HepG2 (cell line): ENCODE data around the gene MYO1G. TPM values are rescaled to one million over a fixed set of nuclear protein-coding genes. Genes with fewer than 3 reads are reported as not detected.

ENCODE experiments used
- BORCS8-MEF2B ChIP-seq: sonication (generic); formaldehyde crosslinking; IDR thresholded peaks from 2 replicates; pipeline ENCODE4 v1.8.0; 2022; ENCODE audit warnings: mild to moderate bottlenecking, missing genetic modification reagents
- EZH2 ChIP-seq: conservative IDR thresholded peaks from 2 replicates; pipeline ENCODE4 v1.6.1; 2012; ENCODE audit warnings: mild to moderate bottlenecking, low read depth, low read length, moderate library complexity
- FOXA3 ChIP-seq: IDR thresholded peaks from 2 replicates; pipeline ENCODE4 v1.6.1; 2016; ENCODE audit warnings: missing genetic modification reagents, missing compliant biosample characterization
- FOXK1 ChIP-seq: sonication (generic); formaldehyde crosslinking; IDR thresholded peaks from 2 replicates; pipeline ENCODE4 v1.4.0; 2020; ENCODE audit warnings: low read depth, missing genetic modification reagents, borderline replicate concordance
- FOXM1 ChIP-seq: sonication (generic); formaldehyde crosslinking; IDR thresholded peaks from 2 replicates; pipeline ENCODE4 v1.5.0; 2020; ENCODE audit warnings: missing genetic modification reagents
- HNRNPUL1 ChIP-seq: fragments of 200-400 bp; formaldehyde crosslinking; IDR thresholded peaks from 2 replicates; pipeline ENCODE4 v1.6.1; 2017; ENCODE audit warnings: low read depth, mild to moderate bottlenecking, low read length, moderate library complexity
- HOXA5 ChIP-seq: sonication (generic); formaldehyde crosslinking; IDR thresholded peaks from 2 replicates; pipeline ENCODE4 v1.4.0; 2020; ENCODE audit warnings: missing genetic modification reagents
- IRF2 ChIP-seq: IDR thresholded peaks from 2 replicates; pipeline ENCODE4 v1.6.1; 2018; ENCODE audit warnings: missing genetic modification reagents, missing compliant biosample characterization
- JUNB ChIP-seq: sonication (generic); formaldehyde crosslinking; IDR thresholded peaks from 2 replicates; pipeline ENCODE4 v1.8.0; 2022; ENCODE audit warnings: missing genetic modification reagents, mild to moderate bottlenecking, borderline replicate concordance
- MAZ ChIP-seq, 2 experiments: sonication (generic) in 1 of 2; formaldehyde crosslinking in 1 of 2; IDR thresholded peaks; 2 replicates each; pipeline versions ENCODE4 v1.5.0 to v1.6.1; 2012 to 2020; ENCODE audit warnings: low read depth in 2 of 2, mild to moderate bottlenecking in 2 of 2, borderline replicate concordance in 1 of 2, improper control_type of control experiment in 1 of 2, low read length in 1 of 2, missing genetic modification reagents in 1 of 2, moderate library complexity in 1 of 2
- MIXL1 ChIP-seq: IDR thresholded peaks from 2 replicates; pipeline ENCODE4 v1.6.1; 2016
- MXD3 ChIP-seq: IDR thresholded peaks from 2 replicates; pipeline ENCODE4 v1.6.1; 2016; ENCODE audit warnings: mild to moderate bottlenecking, missing biosample characterization, missing genetic modification reagents
- MXI1 ChIP-seq: IDR thresholded peaks from 3 replicates; pipeline ENCODE4 v1.6.1; 2012; ENCODE audit warnings: low read depth, low read length, inconsistent platforms, borderline replicate concordance
- PLRG1 ChIP-seq: fragments of 450-650 bp; conservative IDR thresholded peaks from 2 replicates; pipeline ENCODE4 v1.6.1; 2016
- POLR2AphosphoS2 ChIP-seq: IDR thresholded peaks from 2 replicates; pipeline ENCODE4 v1.6.1; 2011; ENCODE audit warnings: low read depth, low read length, improper control_type of control experiment
- PRMT3 ChIP-seq: sonication (generic); formaldehyde crosslinking; IDR thresholded peaks from 2 replicates; pipeline ENCODE4 v1.8.1; 2022; ENCODE audit warnings: low read depth, mild to moderate bottlenecking, moderate library complexity, missing genetic modification reagents, borderline replicate concordance
- RFX5 ChIP-seq: IDR thresholded peaks from 2 replicates; pipeline ENCODE4 v1.6.1; 2011; ENCODE audit warnings: low read depth, low read length, improper control_type of control experiment
- TOE1 ChIP-seq: sonication (generic); formaldehyde crosslinking; IDR thresholded peaks from 2 replicates; pipeline ENCODE4 v1.4.0; 2020; ENCODE audit warnings: mild to moderate bottlenecking, missing genetic modification reagents
- XRCC5 ChIP-seq: fragments of 200-400 bp; formaldehyde crosslinking; optimal IDR thresholded peaks from 2 replicates; pipeline ENCODE3; 2017; ENCODE audit warnings: mild to moderate bottlenecking, low read length
- ZBTB42 ChIP-seq: sonication (generic); formaldehyde crosslinking; IDR thresholded peaks from 2 replicates; pipeline ENCODE4 v1.5.0; 2020; ENCODE audit warnings: mild to moderate bottlenecking, missing genetic modification reagents
- ZC3H4 ChIP-seq: sonication (generic); formaldehyde crosslinking; IDR thresholded peaks from 2 replicates; pipeline ENCODE4 v1.4.0; 2020; ENCODE audit warnings: missing genetic modification reagents, borderline replicate concordance
- ZFP36L1 ChIP-seq: sonication (generic); formaldehyde crosslinking; IDR thresholded peaks from 2 replicates; pipeline ENCODE4 v1.8.0; 2022; ENCODE audit warnings: mild to moderate bottlenecking, missing genetic modification reagents, moderate library complexity
- ZNF121 ChIP-seq: sonication (generic); formaldehyde crosslinking; IDR thresholded peaks from 2 replicates; pipeline ENCODE4 v1.5.0; 2020; ENCODE audit warnings: mild to moderate bottlenecking, missing genetic modification reagents
- ZNF207 ChIP-seq: fragments of 450-650 bp; IDR thresholded peaks from 2 replicates; pipeline ENCODE4 v1.6.1; 2016; ENCODE audit warnings: antibody characterized with exemption, borderline replicate concordance
- ZNF253 ChIP-seq: sonication (generic); formaldehyde crosslinking; IDR thresholded peaks from 2 replicates; pipeline ENCODE4 v1.8.0; 2022; ENCODE audit warnings: mild to moderate bottlenecking, missing genetic modification reagents, borderline replicate concordance
- ZNF598 ChIP-seq: sonication (generic); formaldehyde crosslinking; IDR thresholded peaks from 2 replicates; pipeline ENCODE4 v1.5.1; 2020; ENCODE audit warnings: mild to moderate bottlenecking, missing genetic modification reagents, borderline replicate concordance
- ZNF713 ChIP-seq: sonication (generic); formaldehyde crosslinking; IDR thresholded peaks from 2 replicates; pipeline ENCODE4 v1.4.0; 2020; ENCODE audit warnings: mild to moderate bottlenecking, missing genetic modification reagents
- ZSCAN9 ChIP-seq: IDR thresholded peaks from 2 replicates; pipeline ENCODE4 v1.6.1; 2016; ENCODE audit warnings: borderline replicate concordance
- polyA plus RNA-seq, 8 experiments: library from polyadenylated mRNA; depleted of rRNA in 3 of 8; stranded (reverse) in 7 of 8; unstranded in 1 of 8; fragments of >200 nt; fragmentation: Illumina TruSeq in 4 of 8; extraction: Trizol in 4 of 8; gene quantifications; 2 replicates each; pipeline versions ENCODE4 v1.2.1 to v1.2.3, GENCODE V29; 2011 to 2016; ENCODE audit warnings: low read depth in 4 of 8, missing spikeins in 1 of 8, mixed read lengths in 1 of 8; ENCODE audit not compliant: insufficient read depth in 1 of 8
- total RNA-seq, 5 experiments: library from RNA; depleted of rRNA; stranded (reverse); fragments of >200 nt; fragmentation: Illumina TruSeq; extraction: Trizol; gene quantifications; 2 replicates each; pipeline ENCODE4 v1.2.3, GENCODE V29; 2016; ENCODE audit warnings: low read depth in 1 of 5
- TF ChIP-seq, protein P1 (sequence below): sonication (generic); formaldehyde crosslinking; IDR thresholded peaks from 2 replicates; pipeline ENCODE4 v1.4.0; 2020; ENCODE audit warnings: low read depth, missing genetic modification reagents

The MYO1G gene
- total and polyA plus RNA-seq, 2 of the 13 experiments (the other 11 are each of a cell fraction or from before 2014, with no cell fraction given): 0.29 to 1.1 TPM

DNA sequence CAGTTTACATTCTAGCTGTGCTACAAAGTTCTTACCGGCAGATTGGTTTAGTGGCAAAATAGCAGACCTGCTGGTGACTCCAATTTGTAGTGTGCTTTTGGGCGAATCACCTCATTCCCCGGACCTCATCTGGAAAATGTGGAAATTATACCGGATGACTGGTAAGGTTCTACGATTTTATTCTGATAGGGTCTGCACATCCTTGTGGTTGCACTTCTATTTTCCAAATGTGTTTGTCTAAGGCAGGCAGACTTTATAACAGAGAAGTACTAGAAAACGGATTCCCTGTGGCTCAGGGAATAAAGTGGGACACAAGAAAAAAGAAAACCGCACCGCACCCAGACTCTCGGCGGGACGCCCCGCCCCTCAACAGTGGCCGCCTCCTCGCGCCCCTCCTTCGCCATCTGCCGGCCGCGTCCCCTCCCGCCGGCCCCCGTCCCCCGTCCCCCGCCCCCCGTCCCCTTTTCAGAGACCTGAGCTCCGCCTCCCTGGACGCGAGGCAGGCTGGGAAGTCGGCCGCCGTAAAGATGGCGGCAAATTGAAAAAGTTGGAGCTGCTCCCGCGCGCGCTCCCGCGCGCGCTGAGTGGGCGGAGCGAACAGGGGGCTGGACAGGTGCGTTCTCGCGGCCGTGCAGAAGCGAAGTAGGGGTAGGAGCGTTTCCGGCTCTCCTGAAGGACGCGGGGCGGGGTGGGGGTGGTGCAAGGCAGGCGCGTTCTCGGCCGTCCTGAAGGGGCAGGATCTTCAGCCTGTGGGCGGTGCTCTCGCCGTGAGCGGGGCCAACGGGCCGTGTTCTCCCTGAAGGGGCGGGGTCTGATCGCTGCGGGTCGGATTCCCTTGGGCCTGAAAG lies 20.7 kb upstream of the MYO1G start (continued):
- TF ChIP-seq EZH2 (no peak), PRMT3 (CRISPR knock-in tag) (no peak), FOXA3 (no peak), MXD3 (CRISPR knock-in tag) (no peak), MIXL1 (CRISPR knock-in tag) (no peak), FOXM1 (CRISPR knock-in tag) (no peak), ZBTB42 (no peak), PLRG1 (no peak), JUNB (no peak), ZNF598 (CRISPR knock-in tag) (no peak), IRF2 (peak; percentile 59; the same call in 1 of the 2 replicates), HNRNPUL1 (no peak), BORCS8-MEF2B (no peak), ZNF253 (CRISPR knock-in tag) (no peak), ZFP36L1 (CRISPR knock-in tag) (0 out of 2 replicates have a peak, but pooled peaks have one; percentile 52), XRCC5 (no peak), ZNF121 (CRISPR knock-in tag) (no peak), POLR2AphosphoS2 (no peak), RFX5 (no peak), TOE1 (CRISPR knock-in tag) (no peak), ZSCAN9 (CRISPR knock-in tag) (no peak), ZNF713 (CRISPR knock-in tag) (no peak), MAZ (IDR thresholded peaks at IDR 0.05; ENCODE audit: borderline replicate concordance, low read depth, low read length) (0 out of 2 replicates have a peak, but pooled peaks have one; percentile 26), MAZ (CRISPR knock-in tag; IDR thresholded peaks at IDR 0.05; ENCODE audit: low read depth) (peak; percentile 52; the same call in 1 of the 2 replicates), FOXK1 (CRISPR knock-in tag) (no peak), HOXA5 (CRISPR knock-in tag) (no peak), MXI1 (peak; percentile 84; the same call in 2 of the 3 replicates), ZC3H4 (CRISPR knock-in tag) (no peak), ZNF207 (no peak)
- TF ChIP-seq, protein P1, sequence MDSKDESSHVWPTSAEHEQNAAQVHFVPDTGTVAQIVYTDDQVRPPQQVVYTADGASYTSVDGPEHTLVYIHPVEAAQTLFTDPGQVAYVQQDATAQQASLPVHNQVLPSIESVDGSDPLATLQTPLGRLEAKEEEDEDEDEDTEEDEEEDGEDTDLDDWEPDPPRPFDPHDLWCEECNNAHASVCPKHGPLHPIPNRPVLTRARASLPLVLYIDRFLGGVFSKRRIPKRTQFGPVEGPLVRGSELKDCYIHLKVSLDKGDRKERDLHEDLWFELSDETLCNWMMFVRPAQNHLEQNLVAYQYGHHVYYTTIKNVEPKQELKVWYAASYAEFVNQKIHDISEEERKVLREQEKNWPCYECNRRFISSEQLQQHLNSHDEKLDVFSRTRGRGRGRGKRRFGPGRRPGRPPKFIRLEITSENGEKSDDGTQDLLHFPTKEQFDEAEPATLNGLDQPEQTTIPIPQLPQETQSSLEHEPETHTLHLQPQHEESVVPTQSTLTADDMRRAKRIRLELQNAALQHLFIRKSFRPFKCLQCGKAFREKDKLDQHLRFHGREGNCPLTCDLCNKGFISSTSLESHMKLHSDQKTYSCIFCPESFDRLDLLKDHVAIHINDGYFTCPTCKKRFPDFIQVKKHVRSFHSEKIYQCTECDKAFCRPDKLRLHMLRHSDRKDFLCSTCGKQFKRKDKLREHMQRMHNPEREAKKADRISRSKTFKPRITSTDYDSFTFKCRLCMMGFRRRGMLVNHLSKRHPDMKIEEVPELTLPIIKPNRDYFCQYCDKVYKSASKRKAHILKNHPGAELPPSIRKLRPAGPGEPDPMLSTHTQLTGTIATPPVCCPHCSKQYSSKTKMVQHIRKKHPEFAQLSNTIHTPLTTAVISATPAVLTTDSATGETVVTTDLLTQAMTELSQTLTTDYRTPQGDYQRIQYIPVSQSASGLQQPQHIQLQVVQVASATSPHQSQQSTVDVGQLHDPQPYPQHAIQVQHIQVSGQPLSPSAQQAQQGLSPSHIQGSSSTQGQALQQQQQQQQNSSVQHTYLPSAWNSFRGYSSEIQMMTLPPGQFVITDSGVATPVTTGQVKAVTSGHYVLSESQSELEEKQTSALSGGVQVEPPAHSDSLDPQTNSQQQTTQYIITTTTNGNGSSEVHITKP (CRISPR knock-in tag): no peak
